Liver (tissue), 9 donors: ENCODE measurements around the gene MAST2. TPM values are rescaled to one million over a fixed set of nuclear protein-coding genes. Genes with fewer than 3 reads are reported as not detected.

Experiments used
- DNase-seq: peaks from one replicate; pipeline ENCODE4 v3.0.0-alpha.2; 2017; ENCODE audit warnings: low spot score
- H3K27ac ChIP-seq, 2 donors: one replicate each; pipeline ENCODE4 v1.7.0; 2013; ENCODE audit warnings: inconsistent platforms in 2 of 2, low read length in 2 of 2, control low read depth in 1 of 2, low read depth in 1 of 2, mild to moderate bottlenecking in 1 of 2
- H3K27me3 ChIP-seq, 4 donors: one replicate each; pipeline versions ENCODE4 v1.6.1 to v1.7.0; 2013; ENCODE audit warnings: low read length in 3 of 4, inconsistent platforms in 1 of 4, mild to moderate bottlenecking in 1 of 4, moderate library complexity in 1 of 4; ENCODE audit not compliant: control insufficient read depth in 4 of 4, insufficient read depth in 4 of 4
- H3K36me3 ChIP-seq, 4 donors: one replicate each; pipeline versions ENCODE4 v1.6.1 to v1.7.0; 2013; ENCODE audit warnings: low read length in 3 of 4, mild to moderate bottlenecking in 3 of 4, low read depth in 1 of 4, moderate library complexity in 1 of 4; ENCODE audit not compliant: control insufficient read depth in 4 of 4, insufficient read depth in 3 of 4
- H3K4me1 ChIP-seq, 4 donors: one replicate each; pipeline versions ENCODE4 v1.6.1 to v1.7.0; 2013; ENCODE audit warnings: low read length in 3 of 4, mild to moderate bottlenecking in 3 of 4, moderate library complexity in 1 of 4; ENCODE audit not compliant: control insufficient read depth in 4 of 4, insufficient read depth in 4 of 4
- H3K4me3 ChIP-seq, 3 donors: one replicate each; pipeline versions ENCODE4 v1.6.1 to v1.7.0; 2013; ENCODE audit warnings: low read length in 3 of 3, control low read depth in 1 of 3, low read depth in 1 of 3, mild to moderate bottlenecking in 1 of 3
- H3K9ac ChIP-seq, 2 donors: one replicate each; pipeline ENCODE4 v1.7.0; 2013; ENCODE audit warnings: low read length in 2 of 2, mild to moderate bottlenecking in 2 of 2, moderate library complexity in 2 of 2, control low read depth in 1 of 2, low read depth in 1 of 2
- H3K9me3 ChIP-seq, 4 donors: one replicate each; pipeline versions ENCODE4 v1.6.1 to v1.7.0; 2013; ENCODE audit warnings: low read length in 3 of 4; ENCODE audit not compliant: control insufficient read depth in 4 of 4
- ATF3 ChIP-seq: IDR thresholded peaks from 2 replicates; pipeline ENCODE4 v1.6.1; 2016; ENCODE audit warnings: antibody characterized with exemption
- EGR1 ChIP-seq, 2 donors: IDR thresholded peaks; 2 replicates each; pipeline ENCODE4 v1.6.1; 2016 to 2018; ENCODE audit warnings: antibody characterized with exemption in 2 of 2, low read depth in 2 of 2
- FOXA1 ChIP-seq: IDR thresholded peaks from 2 replicates; pipeline ENCODE4 v1.6.1; 2016; ENCODE audit warnings: antibody characterized with exemption
- FOXA2 ChIP-seq: IDR thresholded peaks from 2 replicates; pipeline ENCODE4 v1.6.1; 2016; ENCODE audit warnings: antibody characterized with exemption
- GABPA ChIP-seq, 2 donors: IDR thresholded peaks in 1 of 2; conservative IDR thresholded peaks in 1 of 2; 2 replicates each; pipeline ENCODE4 v1.6.1; 2016; ENCODE audit warnings: antibody characterized with exemption in 2 of 2, mild to moderate bottlenecking in 1 of 2, moderate library complexity in 1 of 2
- HNF4A ChIP-seq, 2 donors: conservative IDR thresholded peaks; 2 replicates each; pipeline ENCODE4 v1.6.1; 2016; ENCODE audit warnings: antibody characterized with exemption in 2 of 2, mild to moderate bottlenecking in 2 of 2
- HNF4G ChIP-seq: IDR thresholded peaks from 2 replicates; pipeline ENCODE4 v1.6.1; 2016; ENCODE audit warnings: antibody characterized with exemption
- JUND ChIP-seq, 2 donors: IDR thresholded peaks; 2 replicates each; pipeline ENCODE4 v1.6.1; 2016; ENCODE audit warnings: antibody characterized with exemption in 2 of 2
- MAX ChIP-seq: IDR thresholded peaks from 2 replicates; pipeline ENCODE4 v1.6.1; 2016; ENCODE audit warnings: antibody characterized with exemption
- NR2F2 ChIP-seq: IDR thresholded peaks from 2 replicates; pipeline ENCODE4 v1.6.1; 2016; ENCODE audit warnings: antibody characterized with exemption
- RAD21 ChIP-seq, 2 donors: IDR thresholded peaks; 2 replicates each; pipeline ENCODE4 v1.6.1; 2016; ENCODE audit warnings: antibody characterized with exemption in 2 of 2, mild to moderate bottlenecking in 2 of 2
- RXRA ChIP-seq, 2 donors: IDR thresholded peaks; 2 replicates each; pipeline ENCODE4 v1.6.1; 2017 to 2018; ENCODE audit warnings: antibody characterized with exemption in 2 of 2, mild to moderate bottlenecking in 1 of 2
- SP1 ChIP-seq: IDR thresholded peaks from 2 replicates; pipeline ENCODE4 v1.6.1; 2018; ENCODE audit warnings: antibody characterized with exemption, mild to moderate bottlenecking
- TAF1 ChIP-seq: conservative IDR thresholded peaks from 2 replicates; pipeline ENCODE4 v1.6.1; 2016; ENCODE audit warnings: antibody characterized with exemption, mild to moderate bottlenecking
- YY1 ChIP-seq: IDR thresholded peaks from 2 replicates; pipeline ENCODE4 v1.6.1; 2016; ENCODE audit warnings: antibody characterized with exemption, mild to moderate bottlenecking
- ZBTB33 ChIP-seq: IDR thresholded peaks from 2 replicates; pipeline ENCODE4 v1.6.1; 2016; ENCODE audit warnings: antibody characterized with exemption
- WGBS: extraction: QIAGEN DNeasy Blood & Tissue Kit; methylation state at CpG from one replicate; pipeline ENCODE4 v1.1.7; 2013; 5-methylcytosine and 5-hydroxymethylcytosine counted together
- polyA plus RNA-seq, 2 donors: library from polyadenylated mRNA; stranded (reverse) in 1 of 2; unstranded in 1 of 2; fragments of 200-250 nt in 1 of 2; fragments of >200 nt in 1 of 2; fragmentation: Nextera tagmentation in 1 of 2; extraction: Ambion mirVana in 1 of 2; gene quantifications; one replicate each; pipeline versions ENCODE4 v1.2.1 to v1.2.3, GENCODE V29; 2013 to 2015
- total RNA-seq, 2 donors: library from RNA; depleted of rRNA; stranded (reverse); fragments of >200 nt; gene quantifications; one replicate each; pipeline ENCODE4 v1.2.3, GENCODE V29; 2014
- TF ChIP-seq, protein P1 (sequence below): IDR thresholded peaks from 2 replicates; pipeline ENCODE4 v1.6.1; 2016; ENCODE audit warnings: antibody characterized with exemption, mild to moderate bottlenecking
- TF ChIP-seq, protein P2 (sequence below): fragments of 150-350 bp; IDR thresholded peaks from 2 replicates; pipeline ENCODE4 v1.5.1; 2017; ENCODE audit warnings: improper control_type of control experiment, low read depth, low read length; ENCODE audit not compliant: missing input control
- donor health status: healthy.
- donor health status: healthy.
- donor health status: healthy.
- donor health status: healthy.
- donor health status: healthy.

The MAST2 gene
- total and polyA plus RNA-seq, 4 donors, result 4.8 to 9.6 (median 5.7) TPM

DNA sequence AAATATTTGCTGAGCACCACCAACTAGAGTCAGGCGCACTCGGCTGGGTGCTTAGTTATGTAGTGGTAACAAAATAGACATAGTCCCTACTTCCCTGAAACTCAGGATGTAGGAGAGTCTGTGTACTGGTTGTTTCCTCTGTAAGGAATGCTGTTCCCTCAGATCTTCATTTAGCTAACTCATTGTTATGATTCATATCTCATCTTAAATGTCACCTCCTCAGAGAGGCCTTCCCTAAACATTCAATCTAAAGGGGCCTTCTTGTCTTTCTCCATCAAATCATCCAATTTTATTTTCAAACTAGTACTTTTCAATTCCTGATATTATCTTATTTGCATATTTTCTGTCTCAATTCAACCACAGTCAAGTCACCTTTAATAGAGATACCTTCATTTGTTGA, 196.1 kb downstream of the MAST2 start:
- no peak overlapping the region for H3K4me3 ChIP-seq
- no peak overlapping the region for H3K27ac ChIP-seq
- no peak overlapping the region for H3K9ac ChIP-seq
- WGBS, result 96% methylated on average over 2 of the region's 2 CpGs
- no peaks in the 10 kb centered on the region for H3K27me3 ChIP-seq
- no peaks in the 10 kb centered on the region for H3K9me3 ChIP-seq
- no peak for DNase-seq
- peaks cover 0 to 17% (median 11%) of the 10 kb centered on the region in 4 donors for H3K4me1 ChIP-seq
- TF ChIP-seq HNF4A (conservative IDR thresholded peaks at IDR 0.05) (no peak), FOXA2 (no peak), NR2F2 (no peak), EGR1 (IDR thresholded peaks at IDR 0.05; ENCODE audit: low read depth in 2 of 2) (no peak), RXRA (IDR thresholded peaks at IDR 0.05) (no peak), FOXA1 (no peak), HNF4G (no peak), GABPA (IDR thresholded peaks at IDR 0.05 in 1 of 2, conservative IDR thresholded peaks at IDR 0.05 in 1 of 2) (no peak), TAF1 (no peak), JUND (IDR thresholded peaks at IDR 0.05) (no peak), RAD21 (IDR thresholded peaks at IDR 0.05) (no peak), ATF3 (no peak), ZBTB33 (no peak), YY1 (no peak), SP1 (no peak), MAX (no peak)
- TF ChIP-seq, protein P1, sequence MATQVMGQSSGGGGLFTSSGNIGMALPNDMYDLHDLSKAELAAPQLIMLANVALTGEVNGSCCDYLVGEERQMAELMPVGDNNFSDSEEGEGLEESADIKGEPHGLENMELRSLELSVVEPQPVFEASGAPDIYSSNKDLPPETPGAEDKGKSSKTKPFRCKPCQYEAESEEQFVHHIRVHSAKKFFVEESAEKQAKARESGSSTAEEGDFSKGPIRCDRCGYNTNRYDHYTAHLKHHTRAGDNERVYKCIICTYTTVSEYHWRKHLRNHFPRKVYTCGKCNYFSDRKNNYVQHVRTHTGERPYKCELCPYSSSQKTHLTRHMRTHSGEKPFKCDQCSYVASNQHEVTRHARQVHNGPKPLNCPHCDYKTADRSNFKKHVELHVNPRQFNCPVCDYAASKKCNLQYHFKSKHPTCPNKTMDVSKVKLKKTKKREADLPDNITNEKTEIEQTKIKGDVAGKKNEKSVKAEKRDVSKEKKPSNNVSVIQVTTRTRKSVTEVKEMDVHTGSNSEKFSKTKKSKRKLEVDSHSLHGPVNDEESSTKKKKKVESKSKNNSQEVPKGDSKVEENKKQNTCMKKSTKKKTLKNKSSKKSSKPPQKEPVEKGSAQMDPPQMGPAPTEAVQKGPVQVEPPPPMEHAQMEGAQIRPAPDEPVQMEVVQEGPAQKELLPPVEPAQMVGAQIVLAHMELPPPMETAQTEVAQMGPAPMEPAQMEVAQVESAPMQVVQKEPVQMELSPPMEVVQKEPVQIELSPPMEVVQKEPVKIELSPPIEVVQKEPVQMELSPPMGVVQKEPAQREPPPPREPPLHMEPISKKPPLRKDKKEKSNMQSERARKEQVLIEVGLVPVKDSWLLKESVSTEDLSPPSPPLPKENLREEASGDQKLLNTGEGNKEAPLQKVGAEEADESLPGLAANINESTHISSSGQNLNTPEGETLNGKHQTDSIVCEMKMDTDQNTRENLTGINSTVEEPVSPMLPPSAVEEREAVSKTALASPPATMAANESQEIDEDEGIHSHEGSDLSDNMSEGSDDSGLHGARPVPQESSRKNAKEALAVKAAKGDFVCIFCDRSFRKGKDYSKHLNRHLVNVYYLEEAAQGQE, result no peak
- TF ChIP-seq, protein P2, sequence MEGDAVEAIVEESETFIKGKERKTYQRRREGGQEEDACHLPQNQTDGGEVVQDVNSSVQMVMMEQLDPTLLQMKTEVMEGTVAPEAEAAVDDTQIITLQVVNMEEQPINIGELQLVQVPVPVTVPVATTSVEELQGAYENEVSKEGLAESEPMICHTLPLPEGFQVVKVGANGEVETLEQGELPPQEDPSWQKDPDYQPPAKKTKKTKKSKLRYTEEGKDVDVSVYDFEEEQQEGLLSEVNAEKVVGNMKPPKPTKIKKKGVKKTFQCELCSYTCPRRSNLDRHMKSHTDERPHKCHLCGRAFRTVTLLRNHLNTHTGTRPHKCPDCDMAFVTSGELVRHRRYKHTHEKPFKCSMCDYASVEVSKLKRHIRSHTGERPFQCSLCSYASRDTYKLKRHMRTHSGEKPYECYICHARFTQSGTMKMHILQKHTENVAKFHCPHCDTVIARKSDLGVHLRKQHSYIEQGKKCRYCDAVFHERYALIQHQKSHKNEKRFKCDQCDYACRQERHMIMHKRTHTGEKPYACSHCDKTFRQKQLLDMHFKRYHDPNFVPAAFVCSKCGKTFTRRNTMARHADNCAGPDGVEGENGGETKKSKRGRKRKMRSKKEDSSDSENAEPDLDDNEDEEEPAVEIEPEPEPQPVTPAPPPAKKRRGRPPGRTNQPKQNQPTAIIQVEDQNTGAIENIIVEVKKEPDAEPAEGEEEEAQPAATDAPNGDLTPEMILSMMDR, result no peak
- H3K36me3 ChIP-seq, result peaks cover 0 to 2% (median 0%) of the 10 kb centered on the region in 4 donors
